ENCODE results near the gene MRPS31.

DNA sequence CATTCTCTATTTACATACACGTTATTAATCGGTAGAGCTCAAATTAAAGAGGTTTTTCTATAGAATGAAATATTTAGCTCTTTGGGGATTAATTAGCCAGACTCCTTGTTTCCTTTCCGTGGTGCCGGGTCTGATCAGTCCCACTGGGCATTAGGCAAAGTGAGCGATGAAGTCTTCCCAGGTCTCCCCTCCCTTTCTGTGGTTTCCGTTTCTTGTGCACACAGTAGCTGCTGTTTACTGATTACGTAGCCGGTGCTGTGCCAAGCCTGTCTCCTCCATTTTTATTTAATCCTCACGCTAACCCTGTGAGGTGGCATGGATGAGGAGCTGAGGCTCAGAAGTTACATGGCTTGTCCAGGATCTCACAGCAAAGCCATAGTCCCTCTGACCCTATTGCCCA lies 27.4 kb upstream of the MRPS31 start:
- TF ChIP-seq, protein P1, sequence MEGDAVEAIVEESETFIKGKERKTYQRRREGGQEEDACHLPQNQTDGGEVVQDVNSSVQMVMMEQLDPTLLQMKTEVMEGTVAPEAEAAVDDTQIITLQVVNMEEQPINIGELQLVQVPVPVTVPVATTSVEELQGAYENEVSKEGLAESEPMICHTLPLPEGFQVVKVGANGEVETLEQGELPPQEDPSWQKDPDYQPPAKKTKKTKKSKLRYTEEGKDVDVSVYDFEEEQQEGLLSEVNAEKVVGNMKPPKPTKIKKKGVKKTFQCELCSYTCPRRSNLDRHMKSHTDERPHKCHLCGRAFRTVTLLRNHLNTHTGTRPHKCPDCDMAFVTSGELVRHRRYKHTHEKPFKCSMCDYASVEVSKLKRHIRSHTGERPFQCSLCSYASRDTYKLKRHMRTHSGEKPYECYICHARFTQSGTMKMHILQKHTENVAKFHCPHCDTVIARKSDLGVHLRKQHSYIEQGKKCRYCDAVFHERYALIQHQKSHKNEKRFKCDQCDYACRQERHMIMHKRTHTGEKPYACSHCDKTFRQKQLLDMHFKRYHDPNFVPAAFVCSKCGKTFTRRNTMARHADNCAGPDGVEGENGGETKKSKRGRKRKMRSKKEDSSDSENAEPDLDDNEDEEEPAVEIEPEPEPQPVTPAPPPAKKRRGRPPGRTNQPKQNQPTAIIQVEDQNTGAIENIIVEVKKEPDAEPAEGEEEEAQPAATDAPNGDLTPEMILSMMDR (IDR thresholded peaks at IDR 0.05) = no peak
- TF ChIP-seq EZH2 (IDR thresholded peaks at IDR 0.05; ENCODE audit: borderline replicate concordance, insufficient read depth, low read depth, low read length, poor library complexity, severe bottlenecking) = no peak

Data from B cell (primary cell).